MM.1S (cell line): ENCODE measurements around the gene MPRIP.

ENCODE experiments used
- DNase-seq: peaks from one replicate; pipeline ENCODE4 v3.0.0-alpha.2; 2015
- H2AFZ ChIP-seq: fragments of 300-600 bp; sonication (generic); 2 replicates; pipeline ENCODE4 v1.6.0; 2016; ENCODE audit warnings: antibody characterized with exemption, low read length
- H3F3A ChIP-seq: fragments of 300-600 bp; sonication (generic); 2 replicates; pipeline ENCODE4 v1.6.1; 2016; ENCODE audit warnings: mild to moderate bottlenecking, antibody characterized with exemption, low read length, moderate library complexity, mixed read lengths; ENCODE audit not compliant: insufficient read depth
- H3K27ac ChIP-seq: fragments of 300-600 bp; sonication (generic); 2 replicates; pipeline ENCODE4 v1.5.1; 2016; ENCODE audit warnings: mild to moderate bottlenecking, low read length
- H3K27me3 ChIP-seq: fragments of 300-600 bp; sonication (generic); replicated peaks from 2 replicates; pipeline ENCODE4 v1.6.0; 2016; ENCODE audit warnings: low read length; ENCODE audit not compliant: insufficient read depth
- H3K36me3 ChIP-seq: fragments of 300-600 bp; sonication (generic); replicated peaks from 2 replicates; pipeline ENCODE4 v1.6.1; 2016; ENCODE audit warnings: mild to moderate bottlenecking, low read length, mixed read lengths; ENCODE audit not compliant: insufficient read depth
- H3K4me1 ChIP-seq: fragments of 300-600 bp; sonication (generic); 2 replicates; pipeline ENCODE4 v1.6.1; 2016; ENCODE audit warnings: low read length, mixed read lengths
- H3K4me2 ChIP-seq: fragments of 300-600 bp; sonication (generic); 2 replicates; pipeline ENCODE4 v1.6.0; 2016; ENCODE audit warnings: low read depth, low read length
- H3K4me3 ChIP-seq: fragments of 300-600 bp; sonication (generic); 2 replicates; pipeline ENCODE4 v1.5.1; 2016; ENCODE audit warnings: low read length, mixed read lengths
- H3K79me2 ChIP-seq: fragments of 300-600 bp; sonication (generic); 2 replicates; pipeline ENCODE4 v1.6.1; 2016; ENCODE audit warnings: mixed run types, low read length, mixed read lengths
- H3K9ac ChIP-seq: fragments of 300-600 bp; sonication (generic); 2 replicates; pipeline ENCODE4 v1.6.1; 2016; ENCODE audit warnings: low read length, mixed read lengths
- H3K9me2 ChIP-seq: fragments of 300-600 bp; sonication (generic); replicated peaks from 2 replicates; pipeline ENCODE4 v1.6.1; 2016; ENCODE audit warnings: mild to moderate bottlenecking, low read length, mixed read lengths; ENCODE audit not compliant: insufficient read depth
- H3K9me3 ChIP-seq: fragments of 300-600 bp; sonication (generic); replicated peaks from 2 replicates; pipeline ENCODE4 v1.6.1; 2016; ENCODE audit warnings: mild to moderate bottlenecking, low read length, mixed read lengths; ENCODE audit not compliant: insufficient read depth
- H4K20me1 ChIP-seq: fragments of 300-600 bp; sonication (generic); 2 replicates; pipeline ENCODE4 v1.6.1; 2016; ENCODE audit warnings: mild to moderate bottlenecking, low read length, moderate library complexity, mixed read lengths; ENCODE audit not compliant: insufficient read depth
- EZH2 ChIP-seq: fragments of 300-600 bp; sonication (generic); optimal IDR thresholded peaks from 2 replicates; pipeline ENCODE3; 2017; ENCODE audit warnings: low read depth, mild to moderate bottlenecking, antibody characterized with exemption, low read length, mixed read lengths
- EZH2phosphoT487 ChIP-seq: fragments of 300-600 bp; sonication (generic); IDR thresholded peaks from 2 replicates; pipeline ENCODE4 v1.6.1; 2018; ENCODE audit warnings: antibody characterized with exemption, low read length
- TF ChIP-seq, protein P1 (sequence below): fragments of 300-600 bp; sonication (generic); IDR thresholded peaks from 2 replicates; pipeline ENCODE4 v1.5.1; 2016; ENCODE audit warnings: antibody characterized with exemption, low read length, mixed read lengths

The MPRIP gene

DNA sequence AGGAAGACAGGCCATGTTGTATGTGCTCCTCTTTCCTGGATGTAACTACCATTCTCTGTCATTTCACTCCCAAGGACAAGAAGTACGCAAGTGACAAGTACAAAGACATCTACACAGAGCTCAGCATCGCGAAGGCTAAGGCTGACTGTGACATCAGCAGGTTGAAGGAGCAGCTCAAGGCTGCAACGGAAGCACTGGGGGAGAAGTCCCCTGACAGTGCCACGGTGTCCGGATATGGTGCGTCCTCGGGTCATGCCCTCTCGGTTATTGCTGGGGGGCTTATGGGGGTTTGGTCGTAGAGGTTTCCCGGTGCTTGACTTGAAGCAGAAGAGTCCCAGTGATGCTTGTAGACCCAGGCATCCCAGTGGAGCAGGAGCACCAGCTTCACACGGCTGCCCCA, 134.9 kb downstream of the MPRIP start:
- no peak overlapping the region for H2AFZ ChIP-seq
- H3K27me3 ChIP-seq: no peaks in the 10 kb centered on the region
- DNase-seq: no peak
- H3K9me2 ChIP-seq: no peaks in the 10 kb centered on the region
- no peak overlapping the region for H3K4me3 ChIP-seq
- no peaks in the 10 kb centered on the region for H3F3A ChIP-seq
- no peaks in the 10 kb centered on the region for H3K79me2 ChIP-seq
- H3K4me1 ChIP-seq: no peaks in the 10 kb centered on the region
- no peak overlapping the region for H3K4me2 ChIP-seq
- TF ChIP-seq EZH2 (no peak), EZH2phosphoT487 (no peak)
- TF ChIP-seq, protein P1, sequence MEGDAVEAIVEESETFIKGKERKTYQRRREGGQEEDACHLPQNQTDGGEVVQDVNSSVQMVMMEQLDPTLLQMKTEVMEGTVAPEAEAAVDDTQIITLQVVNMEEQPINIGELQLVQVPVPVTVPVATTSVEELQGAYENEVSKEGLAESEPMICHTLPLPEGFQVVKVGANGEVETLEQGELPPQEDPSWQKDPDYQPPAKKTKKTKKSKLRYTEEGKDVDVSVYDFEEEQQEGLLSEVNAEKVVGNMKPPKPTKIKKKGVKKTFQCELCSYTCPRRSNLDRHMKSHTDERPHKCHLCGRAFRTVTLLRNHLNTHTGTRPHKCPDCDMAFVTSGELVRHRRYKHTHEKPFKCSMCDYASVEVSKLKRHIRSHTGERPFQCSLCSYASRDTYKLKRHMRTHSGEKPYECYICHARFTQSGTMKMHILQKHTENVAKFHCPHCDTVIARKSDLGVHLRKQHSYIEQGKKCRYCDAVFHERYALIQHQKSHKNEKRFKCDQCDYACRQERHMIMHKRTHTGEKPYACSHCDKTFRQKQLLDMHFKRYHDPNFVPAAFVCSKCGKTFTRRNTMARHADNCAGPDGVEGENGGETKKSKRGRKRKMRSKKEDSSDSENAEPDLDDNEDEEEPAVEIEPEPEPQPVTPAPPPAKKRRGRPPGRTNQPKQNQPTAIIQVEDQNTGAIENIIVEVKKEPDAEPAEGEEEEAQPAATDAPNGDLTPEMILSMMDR: no peak
- H3K9ac ChIP-seq: no peak overlapping the region
- H3K27ac ChIP-seq: no peak overlapping the region
- no peaks in the 10 kb centered on the region for H3K9me3 ChIP-seq
- H3K36me3 ChIP-seq: peaks cover 4% of the 10 kb centered on the region; the same call in 1 of the 2 replicates
- no peaks in the 10 kb centered on the region for H4K20me1 ChIP-seq

DNA sequence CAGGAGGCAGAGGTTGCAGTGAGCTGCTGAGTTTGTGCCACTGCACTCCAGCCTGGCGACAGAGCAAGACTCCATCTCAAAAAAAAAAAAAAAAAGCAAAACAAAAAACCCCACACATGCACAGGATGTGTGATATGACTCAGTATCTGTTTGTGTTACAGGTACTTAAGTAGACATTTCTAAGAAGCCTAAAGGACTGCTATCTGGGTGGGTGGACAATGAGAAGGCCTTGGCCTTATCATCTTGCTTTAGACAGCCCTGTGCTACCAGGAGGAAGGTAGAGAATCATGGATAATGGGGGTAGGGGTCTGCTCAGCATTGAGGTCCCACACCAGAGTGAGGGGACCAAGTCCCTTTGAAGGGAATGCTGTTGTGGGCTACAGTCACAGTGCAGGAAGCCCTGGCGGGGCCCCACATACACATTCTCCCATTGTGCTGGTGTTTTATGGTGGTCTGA, 137.1 kb downstream of the MPRIP start:
- Histone ChIP-seq H3K27me3 (no peaks in the 10 kb centered on the region), H3K9me3 (no peaks in the 10 kb centered on the region), H3K9ac (no peak overlapping the region), H3K9me2 (no peaks in the 10 kb centered on the region), H3K4me3 (no peak overlapping the region), H3K4me1 (no peaks in the 10 kb centered on the region), H3F3A (no peaks in the 10 kb centered on the region), H3K27ac (no peak overlapping the region), H4K20me1 (no peaks in the 10 kb centered on the region), H2AFZ (no peak overlapping the region), H3K36me3 (0 out of 2 replicates have a peak, but pooled peaks cover 2% of the 10 kb centered on the region), H3K4me2 (no peak overlapping the region), H3K79me2 (no peaks in the 10 kb centered on the region)
- TF ChIP-seq EZH2 (no peak), EZH2phosphoT487 (no peak)
- TF ChIP-seq, protein P1: no peak
- no peak for DNase-seq

DNA sequence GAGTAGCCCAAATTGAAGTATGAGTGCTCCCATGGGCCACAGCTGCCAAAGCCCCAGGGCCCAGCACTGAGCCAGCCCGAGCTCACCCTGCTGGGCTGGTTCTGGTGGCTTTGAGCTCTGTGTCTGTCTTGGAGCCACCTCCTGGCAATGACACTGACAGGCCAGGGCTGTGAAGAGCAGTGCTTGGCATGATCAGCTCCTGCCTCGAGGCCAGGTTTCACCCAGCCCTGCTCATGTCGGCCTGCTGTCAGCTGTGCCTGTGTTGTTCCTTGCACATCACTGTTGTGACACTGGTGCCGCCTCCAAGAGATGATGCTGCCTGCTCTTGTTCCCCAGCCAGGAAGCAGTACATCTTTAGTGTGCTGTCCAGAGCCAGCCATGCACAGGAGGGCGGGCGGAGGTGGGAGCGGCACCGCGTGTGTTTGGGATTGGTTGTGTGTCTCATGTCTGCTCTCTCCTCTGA, 137.9 kb downstream of the MPRIP start:
- Histone ChIP-seq H3K4me3 (no peak overlapping the region), H3K4me2 (no peak overlapping the region), H3K9ac (no peak overlapping the region), H3F3A (no peaks in the 10 kb centered on the region), H3K27ac (no peak overlapping the region), H3K27me3 (no peaks in the 10 kb centered on the region), H3K79me2 (no peaks in the 10 kb centered on the region), H2AFZ (no peak overlapping the region), H3K36me3 (0 out of 2 replicates have a peak, but pooled peaks cover 2% of the 10 kb centered on the region), H3K4me1 (no peaks in the 10 kb centered on the region), H3K9me3 (no peaks in the 10 kb centered on the region), H3K9me2 (no peaks in the 10 kb centered on the region), H4K20me1 (no peaks in the 10 kb centered on the region)
- TF ChIP-seq EZH2 (no peak), EZH2phosphoT487 (no peak)
- TF ChIP-seq, protein P1: no peak
- DNase-seq: no peak
